Activated CD8-positive, alpha-beta memory T cell treated with anti-CD3 and anti-CD28 coated beads for 24 hours (primary cell): ENCODE measurements around the gene TUFM.
"Not testable (repeated sequence)": the region's sequence is repeated elsewhere in the genome, so short reads cannot be mapped to it uniquely, and the experiment has no call there.

ENCODE experiments used
- DNase-seq: peaks from one replicate; pipeline ENCODE4 v3.0.0-alpha.2; 2020

TUFM gene

DNA sequence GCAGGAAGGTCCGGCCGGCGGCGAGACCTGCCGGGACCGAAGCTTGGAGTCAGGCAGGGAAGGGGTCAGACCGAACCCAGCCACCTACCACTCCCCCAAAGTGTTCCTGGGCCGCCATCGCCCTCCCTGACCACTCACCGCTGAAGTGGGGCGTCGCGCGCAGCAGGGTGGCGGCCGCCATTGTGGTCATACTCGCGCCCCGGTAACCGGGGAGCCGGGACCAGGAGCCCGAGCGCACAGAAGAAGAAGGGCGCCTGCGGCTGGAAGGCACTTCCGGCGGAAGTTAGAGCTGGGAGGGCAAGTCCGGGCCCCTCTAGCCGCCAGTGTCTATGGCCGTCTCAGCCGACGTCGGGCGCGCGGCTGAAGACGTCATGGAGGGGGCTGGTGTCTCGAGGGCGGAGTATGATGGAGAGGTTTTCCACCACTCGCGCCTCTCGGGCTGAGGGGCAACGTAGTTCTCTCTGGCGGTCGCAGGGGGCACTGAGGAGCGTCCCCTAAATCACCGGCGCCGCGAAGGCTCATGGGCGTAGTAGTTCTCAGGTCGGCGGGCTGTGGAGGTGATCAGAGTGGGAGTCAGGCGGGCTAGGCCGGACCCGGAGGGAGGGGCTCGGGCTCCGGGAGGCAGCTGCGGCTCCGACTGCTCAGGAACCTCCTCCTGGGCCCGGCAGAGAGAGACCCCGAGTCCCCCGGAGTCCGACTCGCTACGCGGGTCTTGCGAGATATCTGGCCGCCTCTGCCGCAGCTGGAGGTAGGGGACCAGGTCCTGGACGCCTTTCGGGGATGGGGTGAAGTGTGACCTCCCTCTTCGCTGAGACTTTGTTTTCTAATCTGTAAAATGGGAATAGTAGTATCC, at the start of gene TUFM:
Gene TUFM, minus strand, starts transcription at position 269 of the 853 bp plus-strand sequence. Its CDS starts 79 bp downstream, at position 190.
- peak; percentile 97 for DNase-seq

DNA sequence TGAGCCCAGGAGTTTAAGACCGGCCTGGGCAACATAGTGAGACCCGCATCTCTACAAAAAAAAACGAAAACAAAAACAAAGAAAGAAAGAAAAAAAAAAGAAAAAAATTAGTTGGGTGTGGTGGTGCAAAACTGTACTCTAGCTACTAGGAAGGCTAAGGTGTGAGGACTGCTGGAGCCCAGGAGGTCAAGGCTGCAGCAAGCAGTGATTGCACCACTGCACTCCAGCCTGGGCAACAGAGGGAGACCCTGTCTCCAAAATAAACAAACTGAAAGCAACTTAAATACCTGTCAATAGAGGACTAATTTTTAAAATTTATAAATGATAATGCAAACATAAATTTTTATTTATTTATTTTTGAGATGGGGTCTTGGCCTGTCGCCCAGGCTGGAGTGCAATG, 49.5 kb upstream of the TUFM start:
- no peak for DNase-seq

DNA sequence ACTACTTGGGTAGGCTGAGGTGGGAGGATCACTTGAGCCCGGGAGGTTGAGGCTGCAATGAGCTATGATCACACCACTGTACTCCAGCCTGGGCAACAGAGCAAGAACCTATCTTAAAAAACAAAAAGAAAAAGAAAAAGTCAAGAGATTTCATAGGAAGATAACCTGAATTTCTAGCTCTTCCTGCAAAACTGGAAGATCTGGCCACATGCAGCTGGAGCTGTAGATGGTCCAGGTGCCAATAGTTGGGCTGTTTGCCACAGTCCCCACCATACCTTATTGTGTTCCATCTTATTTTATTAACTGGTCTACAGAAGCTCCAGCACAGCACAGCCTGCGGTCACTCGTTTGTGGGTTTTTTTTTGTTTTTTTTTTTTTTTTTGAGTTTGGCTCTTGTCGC, 47.1 kb upstream of the TUFM start:
- no peak for DNase-seq

DNA sequence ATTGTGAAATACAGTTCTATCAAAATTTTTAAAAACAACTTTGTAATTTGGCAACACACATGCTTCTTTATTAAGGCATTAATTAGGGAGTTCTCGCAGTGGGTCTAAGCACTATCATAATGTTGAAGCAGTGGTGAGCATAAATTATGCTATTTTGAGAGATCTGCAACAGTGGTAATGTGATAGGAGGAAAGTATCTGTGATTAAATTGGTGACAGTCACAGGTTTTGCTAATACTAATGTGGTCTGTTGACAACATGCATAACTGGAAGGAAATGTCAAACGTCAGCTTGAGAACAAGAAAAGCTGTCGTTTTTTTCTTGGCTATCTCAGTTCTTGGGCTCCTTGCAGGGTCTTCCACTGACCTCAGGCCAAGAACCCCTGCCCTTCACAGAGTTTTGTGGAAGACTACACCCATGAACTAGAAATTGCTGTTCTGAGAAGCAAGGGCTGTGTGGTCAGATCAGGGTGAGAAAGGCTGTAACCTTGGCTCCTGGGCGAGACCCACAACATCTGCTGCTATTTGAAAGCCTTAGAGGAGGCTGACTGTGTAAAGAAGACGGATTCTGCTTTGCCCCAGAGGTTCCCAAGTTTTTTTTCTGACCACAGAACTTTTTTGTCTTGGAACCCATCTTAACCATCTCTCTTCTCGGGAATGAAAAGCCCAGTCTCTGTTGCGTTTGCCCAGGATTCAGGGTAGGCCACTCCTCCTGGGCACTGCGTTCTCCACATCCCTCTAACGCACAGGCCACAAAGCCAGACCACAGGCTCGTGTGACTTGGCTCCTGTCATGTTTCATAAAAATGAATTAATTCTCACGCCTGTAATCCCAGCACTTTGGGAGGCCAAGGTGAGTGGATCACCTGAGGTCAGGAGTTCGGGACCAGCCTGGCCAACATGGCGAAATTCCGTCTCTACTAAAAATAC, 46.1 kb upstream of the TUFM start:
- no peak for DNase-seq

DNA sequence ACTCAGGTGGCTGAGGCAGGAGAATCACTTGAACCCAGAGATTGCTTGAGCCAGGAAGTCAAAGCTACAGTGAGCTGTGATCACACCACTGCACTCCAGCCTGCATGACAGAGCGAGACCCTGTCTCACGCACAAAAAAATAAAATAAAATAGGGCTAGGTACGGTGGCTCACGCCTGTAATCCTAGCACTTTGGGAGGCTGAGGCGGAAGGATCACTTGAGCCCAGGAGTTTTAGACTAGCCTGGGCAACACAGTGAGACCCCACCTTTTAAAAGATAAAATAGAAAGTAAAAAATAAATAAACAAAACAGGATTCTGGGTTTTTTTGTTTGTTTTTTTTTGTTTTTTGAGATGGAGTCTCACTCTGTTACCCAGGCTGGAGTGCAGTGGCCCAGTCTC, 44.2 kb upstream of the TUFM start:
- not testable (repeated sequence) for DNase-seq

DNA sequence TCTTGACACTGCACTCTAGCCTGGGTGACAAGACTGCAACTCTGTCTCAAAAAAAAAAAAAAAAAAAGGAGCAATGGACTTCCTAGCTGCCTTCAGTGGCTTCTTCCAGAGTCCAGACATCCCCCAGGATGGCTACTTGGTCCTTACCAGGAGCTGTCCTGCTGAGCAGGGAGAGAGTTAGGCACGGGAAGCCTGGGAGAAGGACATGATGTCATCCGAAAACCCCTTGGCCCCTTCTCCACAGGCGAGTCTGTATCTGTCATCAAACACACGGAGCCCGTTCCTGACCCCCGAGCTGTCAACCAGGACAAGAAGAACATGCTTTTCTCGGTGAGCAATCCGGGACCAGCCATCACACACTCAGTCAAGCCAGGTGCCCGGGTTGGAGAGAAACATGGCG, 40.8 kb upstream of the TUFM start:
- no peak for DNase-seq

DNA sequence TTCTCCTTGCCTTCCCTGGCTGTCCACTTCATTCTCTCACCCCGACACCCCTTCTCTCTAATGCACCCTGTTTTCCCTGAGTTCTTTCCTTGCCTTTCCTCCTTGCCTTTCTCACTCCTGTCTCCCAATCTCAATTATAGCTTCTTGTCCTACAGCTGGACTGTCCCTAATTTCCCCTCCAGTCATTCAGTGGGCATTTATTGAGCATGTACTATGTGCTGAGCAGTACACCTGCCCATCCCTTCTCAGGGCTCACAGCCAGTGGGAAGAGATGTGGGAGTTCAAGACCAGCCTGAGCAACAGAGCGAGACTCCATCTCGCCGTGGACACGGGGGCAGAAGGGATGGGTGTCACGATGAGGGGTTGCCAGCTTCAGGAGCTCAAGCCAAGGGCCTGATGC, 37.9 kb upstream of the TUFM start:
- no peak for DNase-seq

DNA sequence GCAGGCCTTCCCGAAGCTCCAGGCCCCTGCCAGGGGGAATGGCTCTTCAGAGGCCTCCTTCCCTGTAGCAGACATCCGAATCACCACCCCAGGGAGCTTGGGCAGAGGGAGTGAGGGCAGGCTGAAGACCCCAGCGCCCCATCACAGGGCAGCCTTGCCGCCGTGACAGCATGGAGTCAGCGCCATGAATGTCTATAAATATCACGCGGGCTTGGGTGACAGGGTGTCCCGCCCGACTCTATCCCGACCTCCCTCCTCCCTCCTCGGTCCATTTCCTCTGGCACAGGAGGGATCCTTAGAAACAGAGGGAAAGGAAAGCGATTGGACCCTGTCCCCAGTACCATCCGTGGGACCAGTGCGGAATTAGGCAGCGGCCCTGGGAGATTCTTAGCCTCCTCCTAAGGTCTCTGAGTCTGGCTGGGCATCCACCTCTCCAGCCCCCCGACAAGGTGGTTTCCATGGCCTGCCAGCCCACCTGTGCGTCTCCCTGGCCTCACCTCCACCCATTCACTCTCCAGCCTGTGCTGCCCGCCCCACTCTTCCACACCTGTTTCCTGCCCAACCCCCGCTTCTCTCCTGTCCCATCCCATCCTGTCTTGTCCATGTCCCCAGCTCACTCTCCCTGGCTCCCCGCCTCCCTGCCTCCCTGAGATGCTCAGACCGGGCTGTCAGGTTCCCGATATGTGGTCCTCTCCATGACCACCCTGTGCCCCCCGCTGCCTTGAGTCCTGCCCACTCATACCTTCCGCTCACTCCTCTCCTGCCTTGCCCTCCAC, 37.3 kb upstream of the TUFM start:
- no peak for DNase-seq

DNA sequence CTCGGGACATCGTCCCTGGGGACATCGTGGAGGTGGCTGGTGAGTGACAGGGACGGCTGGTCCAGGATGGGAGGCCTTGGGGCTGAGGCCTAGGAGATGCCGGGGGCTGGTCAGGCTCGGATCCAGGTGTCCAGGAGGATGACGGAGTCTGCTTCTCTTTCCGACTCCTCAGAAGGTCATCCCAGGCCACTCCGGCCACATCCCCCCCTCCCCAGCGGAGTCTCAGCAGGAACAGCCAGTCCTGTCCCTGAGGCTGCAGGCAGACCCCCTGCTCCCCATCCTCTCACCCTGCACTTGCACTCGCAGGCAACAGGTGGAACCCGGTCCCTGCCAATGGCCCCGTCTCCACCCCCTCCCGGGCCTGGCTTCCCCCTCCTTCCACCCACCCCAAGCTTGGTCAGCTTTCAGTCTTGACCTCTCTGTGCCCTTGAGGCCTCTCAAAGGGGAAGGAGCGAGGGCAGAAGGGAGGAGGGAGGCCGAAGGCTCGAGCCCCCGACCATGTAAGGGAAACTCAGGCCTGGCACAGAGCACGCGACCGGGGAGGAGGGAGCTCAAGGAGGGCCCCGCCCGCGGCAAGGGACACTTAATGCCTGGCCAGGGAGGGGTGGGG, 36.5 kb upstream of the TUFM start:
- no peak for DNase-seq

DNA sequence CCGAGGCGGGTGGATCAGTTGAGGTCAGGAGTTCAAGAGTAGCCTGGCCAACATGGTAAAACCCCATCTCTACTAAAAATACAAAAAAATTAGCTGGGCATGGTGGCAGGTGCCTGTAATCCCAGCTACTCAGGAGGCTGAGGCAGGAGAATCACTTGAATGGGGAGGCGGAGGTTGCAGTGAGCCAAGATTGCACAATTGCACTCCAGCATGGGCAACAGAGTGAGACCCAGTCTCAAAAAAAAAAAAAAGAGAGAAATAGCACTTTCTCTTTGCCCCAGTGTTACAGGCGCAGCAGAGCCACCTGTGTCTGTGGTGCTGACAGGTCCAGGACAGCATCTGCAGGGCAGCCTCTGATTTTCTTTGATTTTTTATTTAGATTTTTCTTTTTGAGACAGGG, 35.4 kb upstream of the TUFM start:
- DNase-seq: not testable (repeated sequence)

DNA sequence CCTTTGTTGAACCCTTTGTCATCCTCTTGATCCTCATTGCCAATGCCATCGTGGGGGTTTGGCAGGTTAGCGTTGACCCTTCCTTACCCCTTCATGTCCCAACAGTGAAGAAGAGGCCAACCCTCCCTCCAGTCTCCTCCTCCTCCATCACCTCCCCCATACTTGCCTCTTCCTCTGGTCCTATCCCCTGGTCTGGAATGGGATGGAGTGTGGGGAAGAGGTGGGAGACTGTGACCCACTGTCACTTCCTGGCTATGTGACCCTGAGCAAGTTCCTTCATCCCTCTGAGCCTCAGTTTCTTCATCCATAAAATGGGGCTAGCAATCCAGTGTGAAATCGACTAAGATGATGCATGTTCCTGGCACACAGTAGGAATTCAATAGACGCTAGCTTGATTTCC, 34.8 kb upstream of the TUFM start:
- DNase-seq: no peak

DNA sequence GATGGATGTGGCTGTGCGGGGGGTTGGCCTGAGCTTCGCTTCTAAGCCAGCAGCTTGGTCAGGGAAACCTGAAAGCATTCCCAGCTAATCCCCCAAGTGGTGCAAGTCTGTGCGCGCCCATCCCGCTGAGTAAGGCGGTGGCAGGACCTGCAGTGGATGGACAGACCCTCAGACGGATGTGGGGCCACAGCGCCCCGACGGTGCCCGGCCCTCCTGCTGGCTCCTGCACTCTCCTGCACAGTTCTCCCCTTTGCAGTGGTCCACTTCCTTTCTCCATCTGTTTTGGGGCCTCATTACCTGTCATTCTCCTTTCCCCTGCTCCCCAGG, 34.4 kb upstream of the TUFM start:
- DNase-seq: no peak

DNA sequence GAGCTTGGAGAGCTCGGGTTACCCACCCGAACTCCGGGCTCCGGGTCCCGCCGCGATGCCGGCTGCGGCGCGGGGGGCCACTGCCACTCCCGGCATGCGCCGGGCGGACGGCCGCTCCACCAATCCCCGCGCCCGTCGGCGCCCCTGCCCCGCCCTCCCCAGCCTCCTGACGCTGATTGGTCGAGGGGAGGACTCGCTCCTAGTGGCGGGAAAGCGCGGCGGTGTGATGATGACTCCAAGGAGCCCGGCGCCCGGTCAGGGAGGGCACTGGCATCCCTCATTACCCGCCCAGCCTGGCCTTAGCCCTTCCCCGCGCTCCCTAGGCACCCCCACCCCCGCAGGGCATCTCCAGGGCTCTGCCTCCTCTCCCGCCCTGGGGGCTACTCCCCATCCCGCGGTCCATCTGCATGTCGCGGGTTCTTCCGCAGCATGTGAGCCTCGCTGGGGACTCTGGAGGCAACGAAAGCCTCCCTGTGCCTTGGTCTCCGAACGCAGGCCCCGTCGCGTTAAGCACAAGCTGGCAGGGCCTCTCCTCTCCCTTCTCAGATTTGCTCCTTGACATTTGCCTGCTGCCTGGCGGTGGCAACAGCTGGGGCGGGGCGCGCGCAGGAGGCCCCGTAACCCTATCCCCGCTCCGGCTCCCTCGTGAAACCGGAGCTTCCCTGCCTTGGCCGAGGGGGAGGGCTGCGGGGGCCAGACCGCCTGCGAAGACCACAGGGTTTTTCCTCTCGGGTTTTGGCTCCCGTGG, 33.9 kb upstream of the TUFM start:
- DNase-seq: peak; percentile 96

DNA sequence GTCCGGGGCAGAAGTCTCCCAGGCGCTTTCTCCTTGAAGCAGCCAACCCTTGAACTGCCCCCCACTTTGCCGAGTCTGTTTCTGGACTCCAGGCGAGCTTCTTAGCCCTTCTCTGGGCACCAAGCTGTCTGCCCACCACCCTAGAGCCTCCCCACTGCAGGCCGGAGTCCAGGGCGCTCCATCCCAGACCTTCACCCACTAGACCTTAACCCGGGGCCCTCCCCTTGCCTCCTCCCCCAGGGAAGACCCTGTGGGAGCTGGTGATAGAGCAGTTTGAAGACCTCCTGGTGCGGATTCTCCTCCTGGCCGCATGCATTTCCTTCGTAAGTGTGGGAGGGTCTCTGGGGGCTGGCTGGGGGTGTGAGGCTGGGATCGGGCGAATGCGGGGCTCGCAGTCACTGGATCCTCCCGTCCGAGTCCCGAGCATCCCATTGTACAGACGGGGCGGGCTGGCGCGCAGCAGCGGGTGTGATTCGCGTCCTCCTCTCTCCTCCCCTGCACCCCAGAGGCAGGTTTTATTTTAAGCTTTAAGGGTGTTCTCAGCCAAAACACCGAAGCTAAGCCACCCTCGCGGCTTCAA, 33.2 kb upstream of the TUFM start:
- no peak for DNase-seq

DNA sequence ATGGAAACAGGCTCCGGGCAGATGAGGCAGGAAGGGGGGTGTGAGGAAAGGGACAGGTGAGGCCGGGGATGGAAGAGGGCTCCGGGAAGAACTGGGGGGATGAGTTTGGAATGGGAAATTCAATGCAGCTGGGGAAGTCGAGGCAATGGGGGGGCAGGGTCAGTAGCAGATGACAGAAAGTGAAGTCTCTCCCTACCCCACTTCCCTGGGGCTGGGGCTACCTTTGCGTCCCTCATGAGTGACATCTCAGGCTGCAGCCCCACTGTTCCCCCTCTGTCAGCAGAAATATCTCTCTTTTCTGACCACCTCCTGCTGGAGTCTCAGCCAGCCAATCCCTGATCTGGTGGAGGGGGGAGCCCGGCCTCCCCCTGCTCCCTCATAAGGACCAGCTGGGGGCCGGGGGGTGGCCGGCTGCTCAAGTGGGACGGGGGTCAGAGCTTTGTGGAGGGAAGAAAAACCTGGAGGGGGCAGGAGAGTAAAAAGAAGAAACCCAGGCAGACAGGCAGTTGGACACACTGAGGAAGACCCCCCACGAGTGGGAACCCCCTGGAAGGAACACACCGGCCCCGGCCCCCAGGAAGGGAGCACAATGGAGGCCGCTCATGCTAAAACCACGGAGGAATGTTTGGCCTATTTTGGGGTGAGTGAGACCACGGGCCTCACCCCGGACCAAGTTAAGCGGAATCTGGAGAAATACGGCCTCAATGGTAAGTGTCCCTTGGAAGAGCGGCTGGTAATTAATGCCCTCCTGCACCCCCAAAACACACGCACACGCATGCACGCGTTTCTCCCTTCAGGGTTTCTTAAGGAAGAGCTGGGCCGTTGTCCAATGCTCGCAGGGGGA, 32.2 kb upstream of the TUFM start, which contains the start of gene ATP2A1:
Gene ATP2A1, plus strand, starts transcription at position 406 of the 844 bp plus-strand sequence. Its CDS starts 184 bp downstream, at position 590.
- no peak for DNase-seq

DNA sequence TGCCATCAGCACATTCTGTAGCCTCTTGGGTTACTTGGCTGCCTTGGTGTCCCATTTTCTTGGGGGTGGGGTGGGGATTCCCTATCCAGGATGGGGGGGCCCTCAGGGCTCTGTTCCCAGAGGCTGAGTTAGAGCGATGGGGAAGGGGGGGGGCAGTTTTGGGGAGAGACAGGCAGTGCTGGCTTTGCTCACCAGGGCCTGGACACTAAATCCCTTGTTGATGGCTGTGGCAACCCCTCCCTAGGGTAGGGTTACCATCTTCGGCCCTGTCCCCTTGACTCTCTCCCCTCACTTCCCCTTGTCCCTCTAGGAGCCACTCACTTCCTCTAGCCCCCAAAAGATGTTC, 31.5 kb upstream of the TUFM start:
- DNase-seq: no peak

DNA sequence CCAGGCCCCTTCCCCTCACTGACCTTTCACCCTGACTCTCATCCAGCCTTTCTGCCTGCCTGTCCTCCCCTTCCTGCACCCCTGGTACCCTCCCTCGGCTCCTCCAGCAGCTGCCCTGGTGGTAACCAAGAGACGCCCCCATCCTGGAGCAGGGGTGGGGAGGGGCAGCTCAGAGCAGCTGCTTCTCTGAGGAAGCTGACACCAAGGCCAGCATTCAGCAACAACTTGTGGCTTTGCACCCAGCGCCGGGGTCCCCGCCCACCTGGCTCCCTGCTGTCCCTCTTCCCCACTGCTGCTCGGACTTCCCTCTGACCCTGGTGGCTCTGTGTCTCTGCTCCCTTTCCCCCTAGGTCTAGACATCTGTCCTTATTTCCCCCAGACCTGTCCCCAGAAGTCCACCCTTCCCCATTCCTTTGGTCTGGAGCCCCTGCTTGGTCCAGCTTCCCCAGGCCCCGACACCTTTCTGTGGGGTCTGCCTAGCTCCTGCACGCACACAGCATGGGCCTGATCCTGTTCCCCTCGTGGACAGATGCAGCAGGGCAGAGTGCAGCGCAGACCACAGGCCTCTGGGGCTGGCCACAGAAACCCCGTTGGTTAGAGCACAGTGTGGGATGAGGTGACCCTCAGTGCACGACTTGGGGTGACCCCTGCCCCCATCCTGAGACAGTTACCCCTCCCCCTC, 31.0 kb upstream of the TUFM start:
- no peak for DNase-seq

DNA sequence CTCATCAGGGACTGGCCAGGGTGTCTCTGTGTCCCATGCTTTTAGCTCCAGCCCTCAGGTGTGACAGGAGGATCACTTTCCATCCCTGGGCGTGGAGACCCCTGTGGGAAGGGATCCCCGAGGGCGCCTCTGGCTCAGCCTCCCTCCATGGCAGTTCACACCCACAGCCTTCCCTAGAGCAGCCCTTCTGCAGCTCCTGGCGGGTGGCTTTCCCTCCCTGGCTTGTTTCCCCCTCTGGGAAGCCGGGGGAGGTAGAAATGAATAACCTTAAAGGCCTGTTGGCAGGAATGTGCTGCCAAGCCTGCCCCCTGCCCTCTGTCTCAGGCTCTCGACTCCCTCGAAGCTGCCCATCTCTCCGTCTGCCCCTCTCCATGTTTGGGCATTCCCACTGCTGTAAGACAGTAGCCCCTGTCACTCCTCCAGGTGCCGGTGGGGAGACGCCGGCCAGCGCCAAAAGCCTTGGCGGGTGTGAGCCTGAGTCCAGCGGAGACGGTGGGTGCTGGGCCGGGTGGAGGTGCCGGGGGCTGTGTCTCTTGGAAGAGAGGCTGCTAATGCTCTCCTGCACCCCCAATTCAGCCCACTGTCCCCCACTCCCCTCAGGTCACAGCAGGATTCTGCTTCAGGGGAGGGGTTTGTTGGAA, 30.0 kb upstream of the TUFM start:
- no peak for DNase-seq
